Amniotic epithelial cell (primary cell): ENCODE results near the gene CMIP.

ENCODE experiments used
- DNase-seq: peaks from one replicate; pipeline ENCODE4 v3.0.0-alpha.2; 2010; ENCODE audit warnings: low read depth

CMIP gene

GRCh38 chr16:81495321-81496234, 51.0 kb downstream of the CMIP start:
- peak; percentile 30 for DNase-seq

- no peak for DNase-seq
These were observed 51.7 kb downstream of the CMIP start for GRCh38 chr16:81496321-81496720.

- no peak for DNase-seq
These were observed 52.1 kb downstream of the CMIP start for GRCh38 chr16:81496742-81497141.

- no peak for DNase-seq
These were observed 53.1 kb downstream of the CMIP start for GRCh38 chr16:81497690-81498089.

- no peak for DNase-seq
These were observed 53.7 kb downstream of the CMIP start for GRCh38 chr16:81498351-81498750.

GRCh38 chr16:81499576-81500380, 55.2 kb downstream of the CMIP start:
- DNase-seq: no peak

- DNase-seq: peak; percentile 64
These were observed 56.4 kb downstream of the CMIP start for GRCh38 chr16:81500833-81501521.

- no peak for DNase-seq
These were observed 57.9 kb downstream of the CMIP start for GRCh38 chr16:81502396-81503070.

GRCh38 chr16:81505011-81505661, 60.5 kb downstream of the CMIP start:
- no peak for DNase-seq

- no peak for DNase-seq
These were observed 64.8 kb downstream of the CMIP start for GRCh38 chr16:81509404-81509803.

- DNase-seq: no peak
These were observed 65.4 kb downstream of the CMIP start for GRCh38 chr16:81510016-81510415.

- DNase-seq: peak; percentile 47
These were observed 66.8 kb downstream of the CMIP start for GRCh38 chr16:81511371-81511770.

GRCh38 chr16:81513204-81514040, 68.8 kb downstream of the CMIP start:
- no peak for DNase-seq

- no peak for DNase-seq
These were observed 69.5 kb downstream of the CMIP start for GRCh38 chr16:81514041-81514559.

GRCh38 chr16:81514568-81515258, 70.1 kb downstream of the CMIP start:
- no peak for DNase-seq

- DNase-seq: no peak
These were observed 70.7 kb downstream of the CMIP start for GRCh38 chr16:81515281-81515680.

- no peak for DNase-seq
These were observed 71.1 kb downstream of the CMIP start for GRCh38 chr16:81515721-81516120.

GRCh38 chr16:81516478-81517149, 72.0 kb downstream of the CMIP start:
- DNase-seq: no peak

GRCh38 chr16:81517150-81517499, 72.5 kb downstream of the CMIP start:
- DNase-seq: no peak
